H9 (cell line): Measurements from ENCODE around the gene RASA3. TPM values are rescaled to one million over a fixed set of nuclear protein-coding genes. Genes with fewer than 3 reads are reported as not detected.

ENCODE experiments used
- DNase-seq: peaks from one replicate; pipeline ENCODE4 v3.0.0-alpha.2; 2017
- H2AFZ ChIP-seq: one replicate; pipeline ENCODE4 v1.6.1; 2013; ENCODE audit warnings: mild to moderate bottlenecking, low read length, control low read depth, moderate library complexity
- H2AK5ac ChIP-seq: 2 replicates; pipeline ENCODE4 v1.6.1; 2013; ENCODE audit warnings: low read length, control low read depth, mixed read lengths; ENCODE audit not compliant: insufficient read length
- H2BK120ac ChIP-seq: one replicate; pipeline ENCODE4 v1.6.1; 2013; ENCODE audit warnings: low read depth, mild to moderate bottlenecking, low read length, control low read depth, inconsistent platforms; ENCODE audit not compliant: poor library complexity, severe bottlenecking
- H2BK12ac ChIP-seq: 2 replicates; pipeline ENCODE4 v1.6.1; 2013; ENCODE audit warnings: low read length, control low read depth, mixed read lengths, low read depth; ENCODE audit not compliant: insufficient read length
- H2BK15ac ChIP-seq: 2 replicates; pipeline ENCODE4 v1.6.1; 2013; ENCODE audit warnings: low read depth, low read length, control low read depth
- H2BK20ac ChIP-seq: one replicate; pipeline ENCODE4 v1.6.1; 2013; ENCODE audit warnings: low read depth, mild to moderate bottlenecking, low read length, control low read depth, inconsistent platforms; ENCODE audit not compliant: poor library complexity, severe bottlenecking
- H2BK5ac ChIP-seq: 2 replicates; pipeline ENCODE4 v1.6.1; 2013; ENCODE audit warnings: low read length, control low read depth, mixed read lengths; ENCODE audit not compliant: insufficient read length
- H3K14ac ChIP-seq: 2 replicates; pipeline ENCODE4 v1.6.1; 2013; ENCODE audit warnings: low read length, control low read depth; ENCODE audit not compliant: insufficient read depth
- H3K18ac ChIP-seq: 2 replicates; pipeline ENCODE4 v1.6.1; 2013; ENCODE audit warnings: low read depth, mild to moderate bottlenecking, mixed read lengths, low read length, control low read depth; ENCODE audit not compliant: insufficient read length
- H3K23ac ChIP-seq: 2 replicates; pipeline ENCODE4 v1.6.1; 2013; ENCODE audit warnings: low read length, control low read depth, mixed read lengths, low read depth; ENCODE audit not compliant: insufficient read length
- H3K23me2 ChIP-seq: 2 replicates; pipeline ENCODE4 v1.6.1; 2013; ENCODE audit warnings: low read depth, mild to moderate bottlenecking, mixed read lengths, low read length, control low read depth; ENCODE audit not compliant: insufficient read length, poor library complexity, severe bottlenecking
- H3K27ac ChIP-seq: 2 replicates; pipeline ENCODE4 v1.5.1; 2013; ENCODE audit warnings: low read length, control low read depth, mixed read lengths, low read depth; ENCODE audit not compliant: insufficient read length
- H3K27me3 ChIP-seq: 2 replicates; pipeline ENCODE4 v1.6.1; 2013; ENCODE audit warnings: low read length, control low read depth, inconsistent platforms; ENCODE audit not compliant: insufficient read depth
- H3K4ac ChIP-seq: 2 replicates; pipeline ENCODE4 v1.6.1; 2013; ENCODE audit warnings: low read depth, mild to moderate bottlenecking, control low read depth, inconsistent platforms, low read length, moderate library complexity
- H3K4me1 ChIP-seq: 2 replicates; pipeline ENCODE4 v1.6.1; 2013; ENCODE audit warnings: low read length, control low read depth, inconsistent platforms; ENCODE audit not compliant: insufficient read depth
- H3K4me2 ChIP-seq: 2 replicates; pipeline ENCODE4 v1.6.1; 2013; ENCODE audit warnings: low read length, control low read depth, mixed read lengths; ENCODE audit not compliant: insufficient read length, insufficient read depth
- H3K56ac ChIP-seq: 2 replicates; pipeline ENCODE4 v1.6.1; 2013; ENCODE audit warnings: low read depth, mild to moderate bottlenecking, mixed read lengths, low read length, control low read depth; ENCODE audit not compliant: insufficient read length
- H3K79me1 ChIP-seq: 2 replicates; pipeline ENCODE4 v1.6.1; 2013; ENCODE audit warnings: low read depth, mild to moderate bottlenecking, moderate library complexity, low read length, control low read depth, inconsistent platforms; ENCODE audit not compliant: insufficient read depth, poor library complexity, severe bottlenecking
- H3K79me2 ChIP-seq: 2 replicates; pipeline ENCODE4 v1.6.1; 2013; ENCODE audit warnings: low read length, control low read depth, inconsistent platforms; ENCODE audit not compliant: insufficient read depth
- H3K9ac ChIP-seq: 2 replicates; pipeline ENCODE4 v1.6.1; 2013; ENCODE audit warnings: low read length, control low read depth, mixed read lengths; ENCODE audit not compliant: insufficient read length; ENCODE audit errors: extremely low read depth
- H3K9me3 ChIP-seq: one replicate; pipeline ENCODE4 v1.6.1; 2013; ENCODE audit warnings: low read depth, low read length, inconsistent platforms; ENCODE audit not compliant: control insufficient read depth
- H3T11ph ChIP-seq: one replicate; pipeline ENCODE4 v1.6.1; 2013; ENCODE audit warnings: mild to moderate bottlenecking, low read length, control low read depth, inconsistent platforms
- H4K20me1 ChIP-seq: one replicate; pipeline ENCODE4 v1.6.1; 2013; ENCODE audit not compliant: control insufficient read depth, insufficient read length, insufficient read depth
- H4K5ac ChIP-seq: 2 replicates; pipeline ENCODE4 v1.6.1; 2013; ENCODE audit warnings: low read depth, mild to moderate bottlenecking, mixed read lengths, low read length, control low read depth; ENCODE audit not compliant: insufficient read length
- H4K8ac ChIP-seq: replicated peaks from 2 replicates; pipeline ENCODE4 v1.6.1; 2013; ENCODE audit warnings: low read length, control low read depth, mixed read lengths, low read depth; ENCODE audit not compliant: insufficient read length
- H4K91ac ChIP-seq: 2 replicates; pipeline ENCODE4 v1.6.1; 2013; ENCODE audit warnings: low read depth, mild to moderate bottlenecking, moderate library complexity, mixed read lengths, low read length, control low read depth; ENCODE audit not compliant: insufficient read length
- H3K27ac Mint-ChIP-seq, 3 experiments: 2 replicates in 2 of 3; 3 replicates in 1 of 3; pipeline ENCODE4 v1.8.0; 2020 to 2021; ENCODE audit warnings: mixed read lengths in 3 of 3, mild to moderate bottlenecking in 1 of 3, moderate library complexity in 1 of 3
- H3K27me3 Mint-ChIP-seq: 2 replicates; pipeline ENCODE4 v1.8.0; 2021; ENCODE audit warnings: low read depth, mild to moderate bottlenecking, moderate library complexity, mixed read lengths
- H3K36me3 Mint-ChIP-seq, 3 experiments: 2 replicates in 2 of 3; 3 replicates in 1 of 3; pipeline ENCODE4 v1.8.0; 2020 to 2021; ENCODE audit warnings: low read depth in 3 of 3, mixed read lengths in 3 of 3; ENCODE audit not compliant: insufficient read depth in 1 of 3
- H3K4me1 Mint-ChIP-seq, 2 experiments: 2 replicates each; pipeline ENCODE4 v1.8.0; 2020; ENCODE audit warnings: mixed read lengths in 2 of 2
- H3K4me3 Mint-ChIP-seq, 2 experiments: 2 replicates in 1 of 2; 3 replicates in 1 of 2; pipeline ENCODE4 v1.8.0; 2020 to 2021; ENCODE audit warnings: mild to moderate bottlenecking in 2 of 2, mixed read lengths in 2 of 2, moderate library complexity in 1 of 2
- H3K9me3 Mint-ChIP-seq, 2 experiments: 2 replicates in 1 of 2; 3 replicates in 1 of 2; pipeline ENCODE4 v1.8.0; 2020; ENCODE audit warnings: mild to moderate bottlenecking in 2 of 2, mixed read lengths in 2 of 2, moderate library complexity in 1 of 2
- CTCF ChIP-seq: fragments of 200-600 bp; sonication (generic); conservative IDR thresholded peaks from 3 replicates; pipeline ENCODE4 v1.8.0; 2021; ENCODE audit warnings: antibody characterized with exemption, mild to moderate bottlenecking
- WGBS: extraction: QIAGEN DNeasy Blood & Tissue Kit; methylation state at CpG from one replicate; pipeline ENCODE4 v1.1.7; 2013; ENCODE audit warnings: missing lambda C conversion rate, low lambda C conversion rate, mixed read lengths; ENCODE audit not compliant: insufficient read length; ENCODE audit errors: extremely low coverage; 5-methylcytosine and 5-hydroxymethylcytosine counted together
- total RNA-seq: library from RNA; stranded (reverse); gene quantifications from 2 replicates; pipeline ENCODE4 v1.2.1, GENCODE V29; 2021

The RASA3 gene
- total RNA-seq, 1 experiment from 2014 or later = 12.3 TPM

GRCh38 chr13:113939944-113940297 lies 192.5 kb downstream of the RASA3 start:
- H3K56ac ChIP-seq = no peak overlapping the region
- H3K18ac ChIP-seq = no peak overlapping the region
- Mint-ChIP-seq H3K27me3 (no peaks in the 10 kb centered on the region; the same call in none of the 2 replicates), H3K4me3 (no peak overlapping the region), H3K36me3 (no peaks in the 10 kb centered on the region), H3K27ac (no peak overlapping the region; a peak in 1 of 7 replicates), H3K4me1 (peaks cover 11 to 12% of the 10 kb centered on the region in 2 experiments), H3K9me3 (no peaks in the 10 kb centered on the region)
- no peak for DNase-seq
- H4K20me1 ChIP-seq = no peaks in the 10 kb centered on the region
- H3K27ac ChIP-seq = no peak overlapping the region
- WGBS = no CpG with 5 or more reads among the region's 16 CpGs
- TF ChIP-seq CTCF = no peak
- no peaks in the 10 kb centered on the region for H3K79me2 ChIP-seq
- H2BK5ac ChIP-seq = no peak overlapping the region
- H3K23me2 ChIP-seq = no peaks in the 10 kb centered on the region
- H3K9ac ChIP-seq = no peak overlapping the region
- H2AFZ ChIP-seq = no peak overlapping the region
- no peak overlapping the region for H2BK15ac ChIP-seq
- no peak overlapping the region for H3T11ph ChIP-seq
- H3K23ac ChIP-seq = no peak overlapping the region
- no peak overlapping the region for H2BK120ac ChIP-seq
- no peak overlapping the region for H3K4me2 ChIP-seq
- no peak overlapping the region for H2BK20ac ChIP-seq
- no peak overlapping the region for H4K91ac ChIP-seq
- H2AK5ac ChIP-seq = no peak overlapping the region
- no peaks in the 10 kb centered on the region for H3K9me3 ChIP-seq
- H3K27me3 ChIP-seq = no peaks in the 10 kb centered on the region
- no peak overlapping the region for H2BK12ac ChIP-seq
- H3K4me1 ChIP-seq = no peaks in the 10 kb centered on the region
- no peak overlapping the region for H4K8ac ChIP-seq
- H4K5ac ChIP-seq = no peak overlapping the region
- no peak overlapping the region for H3K4ac ChIP-seq
- no peaks in the 10 kb centered on the region for H3K79me1 ChIP-seq
- H3K14ac ChIP-seq = no peak overlapping the region; the same call in 1 of the 2 replicates
